GM12865 (cell line): ENCODE measurements around the gene UPF1.

Experiments
- DNase-seq: peaks from one replicate; pipeline ENCODE4 v3.0.0; 2010; ENCODE audit warnings: low read depth
- H3K4me3 ChIP-seq: 2 replicates; pipeline ENCODE4 v1.5.1; 2011; ENCODE audit warnings: mild to moderate bottlenecking, low read depth, low read length, control low read depth
- TF ChIP-seq, protein P1 (sequence below): IDR thresholded peaks from 2 replicates; pipeline ENCODE4 v1.5.1; 2011; ENCODE audit warnings: low read length, control low read depth, low read depth, inconsistent platforms; ENCODE audit not compliant: insufficient read depth; ENCODE audit errors: missing control alignments

UPF1 gene

DNA sequence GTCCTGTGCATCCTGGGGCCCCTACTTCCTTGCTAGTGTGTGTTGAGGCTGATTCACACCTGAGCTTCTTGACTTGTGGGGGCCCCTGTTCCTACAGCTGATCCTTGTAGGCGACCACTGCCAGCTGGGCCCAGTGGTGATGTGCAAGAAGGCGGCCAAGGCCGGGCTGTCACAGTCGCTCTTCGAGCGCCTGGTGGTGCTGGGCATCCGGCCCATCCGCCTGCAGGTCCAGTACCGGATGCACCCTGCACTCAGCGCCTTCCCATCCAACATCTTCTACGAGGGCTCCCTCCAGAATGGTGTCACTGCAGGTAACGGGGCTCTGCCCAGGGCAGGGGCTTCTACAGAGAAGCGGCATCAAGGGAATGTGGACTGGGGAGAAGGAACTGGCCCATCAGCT is 25.5 kb downstream of the UPF1 start:
- TF ChIP-seq, protein P1, sequence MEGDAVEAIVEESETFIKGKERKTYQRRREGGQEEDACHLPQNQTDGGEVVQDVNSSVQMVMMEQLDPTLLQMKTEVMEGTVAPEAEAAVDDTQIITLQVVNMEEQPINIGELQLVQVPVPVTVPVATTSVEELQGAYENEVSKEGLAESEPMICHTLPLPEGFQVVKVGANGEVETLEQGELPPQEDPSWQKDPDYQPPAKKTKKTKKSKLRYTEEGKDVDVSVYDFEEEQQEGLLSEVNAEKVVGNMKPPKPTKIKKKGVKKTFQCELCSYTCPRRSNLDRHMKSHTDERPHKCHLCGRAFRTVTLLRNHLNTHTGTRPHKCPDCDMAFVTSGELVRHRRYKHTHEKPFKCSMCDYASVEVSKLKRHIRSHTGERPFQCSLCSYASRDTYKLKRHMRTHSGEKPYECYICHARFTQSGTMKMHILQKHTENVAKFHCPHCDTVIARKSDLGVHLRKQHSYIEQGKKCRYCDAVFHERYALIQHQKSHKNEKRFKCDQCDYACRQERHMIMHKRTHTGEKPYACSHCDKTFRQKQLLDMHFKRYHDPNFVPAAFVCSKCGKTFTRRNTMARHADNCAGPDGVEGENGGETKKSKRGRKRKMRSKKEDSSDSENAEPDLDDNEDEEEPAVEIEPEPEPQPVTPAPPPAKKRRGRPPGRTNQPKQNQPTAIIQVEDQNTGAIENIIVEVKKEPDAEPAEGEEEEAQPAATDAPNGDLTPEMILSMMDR = no peak
- DNase-seq = no peak
- no peak overlapping the region for H3K4me3 ChIP-seq

DNA sequence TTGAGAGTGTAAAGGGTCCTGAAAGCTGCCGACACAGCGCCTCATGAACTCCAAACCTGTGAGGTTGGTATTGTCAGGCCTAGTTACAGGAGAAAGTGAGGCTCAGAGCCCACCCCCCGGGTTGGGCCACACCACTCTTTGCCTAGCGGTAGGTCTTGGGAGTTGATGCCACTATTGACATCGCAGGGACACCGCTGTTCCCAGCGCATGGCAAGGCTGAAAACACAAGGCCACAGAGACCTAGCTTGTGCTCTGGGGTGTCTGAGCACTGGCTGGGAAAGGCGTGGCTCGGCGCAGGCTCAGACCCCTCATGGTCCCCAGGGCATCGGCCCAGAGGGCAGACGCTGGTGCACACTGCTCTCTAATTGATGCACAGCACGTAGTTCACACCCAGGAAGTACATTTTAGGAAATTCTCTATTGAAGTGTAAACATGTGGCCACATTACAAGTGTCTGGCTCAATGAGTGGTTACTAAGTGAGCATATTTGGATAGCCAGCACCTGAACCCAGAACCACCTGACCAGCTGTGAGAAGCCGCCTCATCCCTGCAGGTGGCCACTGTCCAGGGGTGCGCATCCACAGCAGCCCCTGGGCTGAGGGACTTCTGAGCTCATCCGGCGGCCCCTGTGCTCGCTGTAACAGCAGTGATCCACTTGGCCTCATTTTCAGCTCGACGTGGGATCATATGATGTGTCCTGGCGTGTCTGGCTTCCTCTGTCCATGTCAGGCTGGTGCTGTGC is 27.3 kb downstream of the UPF1 start:
- DNase-seq = no peak
- TF ChIP-seq, protein P1 = no peak
- H3K4me3 ChIP-seq = no peak overlapping the region

DNA sequence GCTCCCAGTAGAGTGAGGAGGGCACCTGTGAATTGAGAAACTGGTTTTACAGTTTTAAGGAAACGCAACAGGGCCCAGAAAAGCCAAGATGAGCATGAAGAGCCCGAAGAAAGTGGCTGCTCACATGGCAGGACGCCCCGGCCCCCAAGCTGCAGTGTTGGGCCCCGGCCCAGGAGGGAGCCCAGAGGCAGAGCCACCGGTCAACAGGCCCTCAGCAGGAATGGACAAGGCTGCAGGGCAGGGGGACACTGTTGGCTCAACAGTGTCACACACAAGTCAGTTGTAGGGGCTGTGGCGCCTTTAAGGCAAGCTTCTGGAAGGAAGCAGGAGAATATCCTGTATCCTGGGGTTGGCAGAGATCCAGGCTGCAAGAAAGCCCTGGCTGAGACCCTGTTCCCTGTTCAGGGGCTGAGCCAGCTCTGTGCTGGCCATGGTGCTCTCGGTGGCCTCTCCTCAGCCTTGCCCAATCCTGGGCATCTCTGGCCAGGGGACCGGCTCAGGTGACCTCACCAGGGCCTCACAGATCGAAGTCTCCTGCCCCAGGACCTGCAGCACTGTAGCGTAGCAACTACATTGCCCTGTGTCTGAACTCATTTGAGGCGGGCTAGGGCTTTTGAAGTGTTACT is 28.0 kb downstream of the UPF1 start:
- H3K4me3 ChIP-seq = no peak overlapping the region
- no peak for DNase-seq
- TF ChIP-seq, protein P1 = no peak

DNA sequence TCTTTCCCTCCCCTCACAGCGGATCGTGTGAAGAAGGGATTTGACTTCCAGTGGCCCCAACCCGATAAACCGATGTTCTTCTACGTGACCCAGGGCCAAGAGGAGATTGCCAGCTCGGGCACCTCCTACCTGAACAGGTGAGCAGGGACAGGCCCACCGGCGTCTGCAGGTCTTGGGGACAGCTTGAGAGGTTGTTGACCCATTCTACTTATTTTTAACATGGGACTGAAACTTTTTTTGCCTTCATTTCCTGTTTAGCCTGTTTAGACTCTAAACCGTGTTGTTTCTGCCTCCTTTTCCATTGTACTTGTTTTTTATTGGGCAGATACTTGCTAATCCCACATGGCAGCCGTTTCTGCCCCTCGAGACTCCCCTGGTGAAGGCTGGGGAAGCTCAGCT is 28.5 kb downstream of the UPF1 start:
- DNase-seq = no peak
- TF ChIP-seq, protein P1 = no peak
- no peak overlapping the region for H3K4me3 ChIP-seq

DNA sequence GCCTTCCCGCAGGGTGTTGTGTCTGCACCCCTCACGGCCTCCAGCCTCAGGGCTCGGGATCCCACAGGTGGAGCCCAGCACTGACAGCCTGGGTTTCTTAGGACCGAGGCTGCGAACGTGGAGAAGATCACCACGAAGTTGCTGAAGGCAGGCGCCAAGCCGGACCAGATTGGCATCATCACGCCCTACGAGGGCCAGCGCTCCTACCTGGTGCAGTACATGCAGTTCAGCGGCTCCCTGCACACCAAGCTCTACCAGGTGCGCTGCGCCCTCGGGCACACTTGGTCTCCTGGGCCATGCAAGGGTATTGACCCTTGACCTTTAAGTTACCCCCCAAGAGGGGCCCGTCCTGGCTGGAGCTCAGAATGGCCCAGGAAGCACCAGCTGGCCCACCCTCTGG is 29.0 kb downstream of the UPF1 start:
- DNase-seq = no peak
- TF ChIP-seq, protein P1 = no peak
- H3K4me3 ChIP-seq = no peak overlapping the region

DNA sequence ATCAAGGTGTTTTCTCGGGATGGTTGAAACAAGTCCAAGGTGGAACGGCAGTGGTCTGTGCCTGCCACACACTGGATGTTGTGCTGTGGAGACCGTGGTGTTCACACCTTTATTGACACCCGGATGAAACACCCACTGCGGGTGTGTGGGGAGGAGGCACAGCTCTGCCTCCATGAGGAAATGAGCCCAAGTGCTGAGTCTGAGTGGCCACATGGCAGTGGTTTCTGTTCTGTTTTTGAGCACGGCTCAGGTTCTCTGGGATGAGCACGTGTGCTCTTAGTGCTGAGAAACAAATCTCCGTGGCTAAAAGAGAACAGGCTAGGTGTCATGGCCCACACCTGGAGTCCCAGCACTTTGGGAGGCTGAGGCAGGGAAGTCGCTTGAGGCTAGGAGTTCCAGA is 29.5 kb downstream of the UPF1 start:
- peak; percentile 66 for DNase-seq
- H3K4me3 ChIP-seq = no peak overlapping the region
- TF ChIP-seq, protein P1 = no peak
